Measurements from ENCODE around the gene GABARAPL2. TPM values are rescaled to one million over a fixed set of nuclear protein-coding genes. Genes with fewer than 3 reads are reported as not detected.

The GABARAPL2 gene
- total RNA-seq, 1 donor from 2014 or later, result 222 TPM

- Mint-ChIP-seq H3K27me3 (ENCODE audit: unreplicated experiment) (peaks cover 3% of the 10 kb centered on the region), H3K9me3 (ENCODE audit: unreplicated experiment) (no peaks in the 10 kb centered on the region), H3K27ac (ENCODE audit: unreplicated experiment) (no peak overlapping the region), H3K36me3 (ENCODE audit: low read depth, unreplicated experiment) (no peaks in the 10 kb centered on the region), H3K4me1 (ENCODE audit: unreplicated experiment) (no peaks in the 10 kb centered on the region), H3K4me3 (ENCODE audit: unreplicated experiment) (no peak overlapping the region)
- DNase-seq (ENCODE audit: low spot score), result no peak
- TF ChIP-seq, protein P1, sequence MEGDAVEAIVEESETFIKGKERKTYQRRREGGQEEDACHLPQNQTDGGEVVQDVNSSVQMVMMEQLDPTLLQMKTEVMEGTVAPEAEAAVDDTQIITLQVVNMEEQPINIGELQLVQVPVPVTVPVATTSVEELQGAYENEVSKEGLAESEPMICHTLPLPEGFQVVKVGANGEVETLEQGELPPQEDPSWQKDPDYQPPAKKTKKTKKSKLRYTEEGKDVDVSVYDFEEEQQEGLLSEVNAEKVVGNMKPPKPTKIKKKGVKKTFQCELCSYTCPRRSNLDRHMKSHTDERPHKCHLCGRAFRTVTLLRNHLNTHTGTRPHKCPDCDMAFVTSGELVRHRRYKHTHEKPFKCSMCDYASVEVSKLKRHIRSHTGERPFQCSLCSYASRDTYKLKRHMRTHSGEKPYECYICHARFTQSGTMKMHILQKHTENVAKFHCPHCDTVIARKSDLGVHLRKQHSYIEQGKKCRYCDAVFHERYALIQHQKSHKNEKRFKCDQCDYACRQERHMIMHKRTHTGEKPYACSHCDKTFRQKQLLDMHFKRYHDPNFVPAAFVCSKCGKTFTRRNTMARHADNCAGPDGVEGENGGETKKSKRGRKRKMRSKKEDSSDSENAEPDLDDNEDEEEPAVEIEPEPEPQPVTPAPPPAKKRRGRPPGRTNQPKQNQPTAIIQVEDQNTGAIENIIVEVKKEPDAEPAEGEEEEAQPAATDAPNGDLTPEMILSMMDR (IDR thresholded peaks at IDR 0.05; ENCODE audit: unreplicated experiment), result no peak
Measured at GRCh38 chr16:75529056-75529905, 36.9 kb upstream of the GABARAPL2 start.

DNA sequence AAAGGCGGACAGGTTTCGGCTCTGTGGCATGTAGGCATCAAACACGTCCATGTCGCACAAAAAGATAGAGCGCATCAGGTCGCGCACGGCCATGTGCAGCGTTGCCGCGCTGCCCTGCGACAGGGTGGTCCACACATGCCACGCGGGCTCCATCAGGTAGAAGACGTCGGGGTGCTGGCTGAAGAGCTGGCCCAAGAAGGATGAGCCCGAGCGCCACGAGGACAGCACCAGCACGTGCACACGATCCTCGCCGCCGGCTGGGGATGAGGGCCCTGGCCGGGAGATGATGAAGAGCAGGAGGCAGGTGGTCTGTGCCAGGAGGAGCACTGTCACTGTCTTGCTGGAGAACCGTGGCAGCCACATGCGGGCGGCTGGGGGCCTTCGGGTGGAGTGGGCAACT, 36.2 kb upstream of the GABARAPL2 start:
- DNase-seq (ENCODE audit: low spot score), result no peak
- Mint-ChIP-seq H3K27me3 (ENCODE audit: unreplicated experiment) (peaks cover 3% of the 10 kb centered on the region), H3K9me3 (ENCODE audit: unreplicated experiment) (no peaks in the 10 kb centered on the region), H3K27ac (ENCODE audit: unreplicated experiment) (no peak overlapping the region), H3K4me1 (ENCODE audit: unreplicated experiment) (no peaks in the 10 kb centered on the region), H3K36me3 (ENCODE audit: low read depth, unreplicated experiment) (no peaks in the 10 kb centered on the region), H3K4me3 (ENCODE audit: unreplicated experiment) (no peak overlapping the region)
- TF ChIP-seq, protein P1 (IDR thresholded peaks at IDR 0.05; ENCODE audit: unreplicated experiment), result no peak

GRCh38 chr16:75532142-75532765, 33.9 kb upstream of the GABARAPL2 start:
- TF ChIP-seq, protein P1 (IDR thresholded peaks at IDR 0.05; ENCODE audit: unreplicated experiment), result no peak
- H3K27ac Mint-ChIP-seq (ENCODE audit: unreplicated experiment), result no peak overlapping the region
- no peaks in the 10 kb centered on the region for H3K4me1 Mint-ChIP-seq (ENCODE audit: unreplicated experiment)
- peaks cover 3% of the 10 kb centered on the region for H3K27me3 Mint-ChIP-seq (ENCODE audit: unreplicated experiment)
- no peak for DNase-seq (ENCODE audit: low spot score)
- H3K36me3 Mint-ChIP-seq (ENCODE audit: low read depth, unreplicated experiment), result no peaks in the 10 kb centered on the region
- H3K9me3 Mint-ChIP-seq (ENCODE audit: unreplicated experiment), result no peaks in the 10 kb centered on the region
- peak overlapping the region; percentile 25 for H3K4me3 Mint-ChIP-seq (ENCODE audit: unreplicated experiment)

- Mint-ChIP-seq H3K4me3 (ENCODE audit: unreplicated experiment) (no peak overlapping the region), H3K9me3 (ENCODE audit: unreplicated experiment) (no peaks in the 10 kb centered on the region), H3K27ac (ENCODE audit: unreplicated experiment) (no peak overlapping the region), H3K27me3 (ENCODE audit: unreplicated experiment) (peaks cover 3% of the 10 kb centered on the region), H3K36me3 (ENCODE audit: low read depth, unreplicated experiment) (no peaks in the 10 kb centered on the region), H3K4me1 (ENCODE audit: unreplicated experiment) (no peaks in the 10 kb centered on the region)
- DNase-seq (ENCODE audit: low spot score), result no peak
- TF ChIP-seq, protein P1 (IDR thresholded peaks at IDR 0.05; ENCODE audit: unreplicated experiment), result no peak
Measured at GRCh38 chr16:75532791-75533190, 33.4 kb upstream of the GABARAPL2 start.

Measured in endothelial cell (in vitro differentiated cells).